Thyroid gland (tissue), 4 donors: ENCODE measurements around the gene PARP16. TPM values are rescaled to one million over a fixed set of nuclear protein-coding genes. Genes with fewer than 3 reads are reported as not detected.

Source experiments
- DNase-seq, 2 donors: peaks; one replicate each; pipeline ENCODE4 v3.0.0-alpha.2; 2019
- H3K27ac ChIP-seq, 3 donors: fragments of 200-600 bp; sonication (generic); 1 replicate in 2 of 3; 2 replicates in 1 of 3; pipeline ENCODE4 v1.5.1; 2016 to 2019; ENCODE audit warnings: mild to moderate bottlenecking in 1 of 3, moderate library complexity in 1 of 3
- H3K27me3 ChIP-seq: fragments of 200-600 bp; sonication (generic); one replicate; pipeline ENCODE4 v1.5.1; 2019
- H3K36me3 ChIP-seq, 2 donors: fragments of 200-600 bp; sonication (generic); one replicate each; pipeline ENCODE4 v1.5.1; 2016 to 2019
- H3K4me1 ChIP-seq, 2 donors: fragments of 200-600 bp; sonication (generic); one replicate each; pipeline ENCODE4 v1.5.1; 2017 to 2019
- H3K4me3 ChIP-seq, 3 donors: fragments of 200-600 bp; sonication (generic); replicated peaks in 1 of 3; 1 replicate in 2 of 3; 2 replicates in 1 of 3; pipeline ENCODE4 v1.5.1; 2016; ENCODE audit warnings: mild to moderate bottlenecking in 1 of 3
- H3K9me3 ChIP-seq: fragments of 200-600 bp; sonication (generic); one replicate; pipeline ENCODE4 v1.5.1; 2017
- POLR2A ChIP-seq, 2 donors: fragments of 450-650 bp; IDR thresholded peaks; one replicate each; pipeline ENCODE4 v1.6.1; 2017; ENCODE audit warnings: antibody characterized with exemption in 2 of 2, mild to moderate bottlenecking in 2 of 2, moderate library complexity in 1 of 2
- WGBS, 2 donors: methylation state at CpG; one replicate each; pipeline ENCODE4 v1.1.5; 2017; 5-methylcytosine and 5-hydroxymethylcytosine counted together
- intact Hi-C: fragments of 100-400 bp; cut with DNase I; formaldehyde crosslinking; loops from one replicate; pipeline ENCODE4 v1.15.1; 2023
- total RNA-seq, 4 donors: library from RNA; depleted of rRNA; stranded (reverse); fragments of >200 nt; gene quantifications; one replicate each; pipeline ENCODE4 v1.2.3, GENCODE V29; 2016
- TF ChIP-seq, protein P1 (sequence below), 6 experiments: fragments of 200-600 bp in 3 of 6; fragments of 450-650 bp in 3 of 6; sonication (generic) in 3 of 6; IDR thresholded peaks; one replicate each; pipeline ENCODE4 v1.5.1; 2016 to 2019; ENCODE audit warnings: antibody characterized with exemption in 6 of 6, mild to moderate bottlenecking in 2 of 6, inconsistent platforms in 1 of 6, moderate library complexity in 1 of 6

PARP16 gene
- total RNA-seq, 4 donors from 2014 or later: 11.3 to 15.5 (median 13.2) TPM

DNA sequence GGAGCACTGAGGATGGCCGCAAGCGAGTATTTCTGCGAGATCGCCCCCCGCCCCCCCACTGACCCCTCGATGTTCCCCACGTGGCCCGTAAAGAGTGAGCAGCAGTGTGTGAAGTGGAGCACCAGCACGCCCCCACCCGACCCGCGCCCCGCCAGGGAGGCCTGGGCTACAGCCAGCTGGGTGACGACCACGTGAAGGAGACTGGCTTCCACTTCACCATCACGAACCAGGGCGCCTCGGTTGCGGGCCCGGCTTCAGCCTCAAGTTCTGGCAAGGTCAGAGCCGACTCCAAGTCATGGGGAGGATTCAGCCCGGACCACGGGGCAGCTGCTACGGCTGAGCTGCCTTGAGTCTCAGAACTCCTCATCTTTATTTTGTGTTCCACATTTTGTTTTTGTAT, 15.4 kb upstream of the PARP16 start:
- Histone ChIP-seq H3K36me3 (no peaks in the 10 kb centered on the region), H3K4me1 (peaks cover 4 to 16% of the 10 kb centered on the region in 2 donors), H3K27me3 (no peaks in the 10 kb centered on the region), H3K9me3 (no peaks in the 10 kb centered on the region), H3K27ac (no peak overlapping the region), H3K4me3 (no peak overlapping the region)
- no peak for DNase-seq
- TF ChIP-seq, protein P1, sequence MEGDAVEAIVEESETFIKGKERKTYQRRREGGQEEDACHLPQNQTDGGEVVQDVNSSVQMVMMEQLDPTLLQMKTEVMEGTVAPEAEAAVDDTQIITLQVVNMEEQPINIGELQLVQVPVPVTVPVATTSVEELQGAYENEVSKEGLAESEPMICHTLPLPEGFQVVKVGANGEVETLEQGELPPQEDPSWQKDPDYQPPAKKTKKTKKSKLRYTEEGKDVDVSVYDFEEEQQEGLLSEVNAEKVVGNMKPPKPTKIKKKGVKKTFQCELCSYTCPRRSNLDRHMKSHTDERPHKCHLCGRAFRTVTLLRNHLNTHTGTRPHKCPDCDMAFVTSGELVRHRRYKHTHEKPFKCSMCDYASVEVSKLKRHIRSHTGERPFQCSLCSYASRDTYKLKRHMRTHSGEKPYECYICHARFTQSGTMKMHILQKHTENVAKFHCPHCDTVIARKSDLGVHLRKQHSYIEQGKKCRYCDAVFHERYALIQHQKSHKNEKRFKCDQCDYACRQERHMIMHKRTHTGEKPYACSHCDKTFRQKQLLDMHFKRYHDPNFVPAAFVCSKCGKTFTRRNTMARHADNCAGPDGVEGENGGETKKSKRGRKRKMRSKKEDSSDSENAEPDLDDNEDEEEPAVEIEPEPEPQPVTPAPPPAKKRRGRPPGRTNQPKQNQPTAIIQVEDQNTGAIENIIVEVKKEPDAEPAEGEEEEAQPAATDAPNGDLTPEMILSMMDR (IDR thresholded peaks at IDR 0.05): no peak
- no peak for TF ChIP-seq POLR2A (IDR thresholded peaks at IDR 0.05)
- intact Hi-C loops: no loop called here
- 85 to 88% methylated on average over 17 to 24 of the region's 24 CpGs for WGBS, 2 donors

DNA sequence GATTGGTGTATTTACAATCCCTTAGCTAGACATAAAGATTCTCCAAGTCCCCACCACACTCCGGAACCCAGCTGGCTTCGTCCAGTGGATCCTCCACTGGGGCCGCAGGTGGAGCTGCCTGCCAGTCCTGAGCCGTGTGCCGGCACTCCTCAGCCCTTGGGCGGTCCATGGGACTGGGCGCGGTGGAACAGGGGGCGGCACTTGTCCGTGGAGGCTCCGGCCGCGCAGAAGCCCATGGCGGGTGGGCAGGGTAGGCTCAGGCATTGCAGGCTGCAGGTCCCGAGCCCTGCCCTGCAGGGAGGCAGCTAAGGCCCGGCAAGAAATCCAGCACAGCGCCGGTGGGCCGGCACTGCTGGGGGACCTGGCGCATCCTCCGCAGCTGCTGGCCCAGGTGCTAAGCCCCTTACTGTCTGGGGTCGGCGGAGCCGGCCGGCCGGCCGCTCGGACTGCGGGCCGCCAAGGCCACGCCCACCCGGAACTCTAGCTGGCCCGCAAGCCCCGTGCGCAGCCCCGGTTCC, 14.3 kb upstream of the PARP16 start:
- no peak for TF ChIP-seq POLR2A (IDR thresholded peaks at IDR 0.05)
- TF ChIP-seq, protein P1 (IDR thresholded peaks at IDR 0.05): no peak
- peaks cover 4 to 26% of the 10 kb centered on the region in 2 donors for H3K4me1 ChIP-seq
- H3K9me3 ChIP-seq: no peaks in the 10 kb centered on the region
- intact Hi-C loops: no loop called here
- H3K36me3 ChIP-seq: no peaks in the 10 kb centered on the region
- H3K27me3 ChIP-seq: no peaks in the 10 kb centered on the region
- WGBS, 2 donors: 88 to 98% methylated on average over 8 to 12 of the region's 36 CpGs
- no peak overlapping the region for H3K4me3 ChIP-seq
- no peak overlapping the region for H3K27ac ChIP-seq
- DNase-seq: no peak

DNA sequence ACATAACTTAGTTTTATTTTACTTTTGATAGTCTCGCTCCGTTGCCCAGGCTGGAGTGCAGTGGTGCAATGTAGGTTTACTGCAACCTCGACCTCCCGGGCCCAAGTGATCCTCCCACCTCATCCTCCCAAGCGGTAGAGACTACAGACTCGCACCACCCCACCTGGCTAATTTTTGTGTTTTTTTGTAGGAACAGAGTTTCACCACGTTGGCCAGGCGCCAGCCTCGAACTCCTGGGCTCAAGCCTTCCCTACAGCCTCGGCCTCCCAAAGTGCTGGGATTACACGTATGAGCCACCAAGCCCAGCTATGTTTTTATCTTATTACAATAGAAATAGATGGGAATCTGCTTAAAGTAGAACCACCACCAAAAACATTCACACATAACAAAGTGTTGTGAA, 12.0 kb upstream of the PARP16 start:
- H3K4me3 ChIP-seq: no peak overlapping the region
- DNase-seq: no peak
- H3K27ac ChIP-seq: no peak overlapping the region
- no peaks in the 10 kb centered on the region for H3K9me3 ChIP-seq
- intact Hi-C loops: loop anchor here (5.0 kb wide), 1 partner anchor 111 kb away; the partner anchor contains the start of gene CLPX
- no peaks in the 10 kb centered on the region for H3K36me3 ChIP-seq
- 82 to 86% methylated on average over 11 of the region's 11 CpGs for WGBS, 2 donors
- no peaks in the 10 kb centered on the region for H3K27me3 ChIP-seq
- TF ChIP-seq, protein P1 (IDR thresholded peaks at IDR 0.05): no peak
- TF ChIP-seq POLR2A (IDR thresholded peaks at IDR 0.05): no peak
- peaks cover 4 to 25% of the 10 kb centered on the region in 2 donors for H3K4me1 ChIP-seq

DNA sequence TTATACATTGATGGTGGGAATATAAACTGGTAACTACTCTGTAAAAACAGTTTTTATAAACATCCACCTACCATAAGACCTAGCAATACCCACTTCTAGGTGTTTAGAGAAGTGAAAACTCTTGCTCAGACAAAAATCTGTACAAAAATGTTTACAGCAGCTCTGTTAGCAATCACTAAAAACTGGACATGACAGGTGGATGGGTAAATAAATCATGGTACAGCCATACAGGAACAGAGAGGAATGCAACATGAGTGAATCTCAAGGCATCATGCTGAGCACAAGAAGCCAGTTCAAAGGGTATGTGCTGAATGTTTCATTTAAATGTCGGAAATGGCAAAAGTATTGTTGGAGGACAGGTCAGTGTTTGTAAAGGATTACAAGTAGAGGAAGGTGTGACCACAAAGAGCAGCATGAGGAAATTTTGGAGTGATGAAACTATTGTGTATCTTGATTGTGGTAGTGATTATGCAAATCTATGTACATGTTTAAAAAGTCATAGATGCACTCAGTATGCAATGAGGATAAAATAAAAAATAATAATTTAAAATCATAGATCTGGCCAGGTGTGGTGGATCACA, 6.3 kb upstream of the PARP16 start:
- Histone ChIP-seq H3K4me3 (no peak overlapping the region), H3K36me3 (no peaks in the 10 kb centered on the region), H3K27ac (no peak overlapping the region), H3K9me3 (no peaks in the 10 kb centered on the region), H3K27me3 (no peaks in the 10 kb centered on the region), H3K4me1 (peaks cover 0 to 19% of the 10 kb centered on the region in 2 donors)
- TF ChIP-seq, protein P1 (IDR thresholded peaks at IDR 0.05): no peak
- TF ChIP-seq POLR2A (IDR thresholded peaks at IDR 0.05): no peak
- 72 to 77% methylated on average over 1 of the region's 1 CpG for WGBS, 2 donors
- intact Hi-C loops: no loop called here
- no peak for DNase-seq

DNA sequence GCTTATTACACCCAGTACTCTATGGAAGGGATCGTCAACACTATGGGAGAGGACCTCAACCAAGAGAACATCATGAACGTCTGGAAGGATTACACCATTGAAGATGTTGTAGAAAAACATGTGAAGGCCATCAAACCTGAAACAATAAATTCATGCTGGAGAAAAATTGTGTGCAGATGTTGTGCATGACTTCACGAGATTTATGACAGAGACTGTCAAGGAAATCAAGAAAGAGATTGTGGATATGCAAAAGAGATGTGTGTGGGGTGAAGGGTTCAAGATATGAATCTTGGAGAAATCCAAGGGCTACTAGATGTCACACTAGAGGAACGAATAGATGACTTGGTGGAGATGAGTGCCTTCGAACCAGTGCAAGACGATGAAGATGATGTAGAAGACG, 3.5 kb upstream of the PARP16 start:
- no peak overlapping the region for H3K27ac ChIP-seq
- 92% methylated on average over 7 of the region's 7 CpGs for WGBS, 2 donors
- peaks cover 2 to 11% of the 10 kb centered on the region in 2 donors for H3K4me1 ChIP-seq
- H3K9me3 ChIP-seq: no peaks in the 10 kb centered on the region
- no peak for DNase-seq
- TF ChIP-seq POLR2A (IDR thresholded peaks at IDR 0.05): no peak
- TF ChIP-seq, protein P1 (IDR thresholded peaks at IDR 0.05): no peak
- H3K36me3 ChIP-seq: no peaks in the 10 kb centered on the region
- intact Hi-C loops: no loop called here
- no peaks in the 10 kb centered on the region for H3K27me3 ChIP-seq
- H3K4me3 ChIP-seq: no peak overlapping the region
